Astrocyte of the spinal cord (primary cell): ENCODE results near the gene AGAP1.

Experiments
- DNase-seq: peaks from one replicate; pipeline ENCODE4 v3.0.0; 2011; ENCODE audit warnings: low read depth, low spot score
- H3K4me3 ChIP-seq: 2 replicates; pipeline ENCODE4 v1.5.1; 2011; ENCODE audit warnings: low read depth, mild to moderate bottlenecking, low read length, moderate library complexity
- CTCF ChIP-seq: IDR thresholded peaks from 2 replicates; pipeline ENCODE4 v1.5.1; 2012; ENCODE audit warnings: low read depth, mild to moderate bottlenecking, low read length, inconsistent platforms
- in situ Hi-C: cut with HindIII; loops from 2 replicates; pipeline ENCODE4 v1.10.0; 2017; ENCODE audit warnings: low sequenced_read_pairs

AGAP1 gene

DNA sequence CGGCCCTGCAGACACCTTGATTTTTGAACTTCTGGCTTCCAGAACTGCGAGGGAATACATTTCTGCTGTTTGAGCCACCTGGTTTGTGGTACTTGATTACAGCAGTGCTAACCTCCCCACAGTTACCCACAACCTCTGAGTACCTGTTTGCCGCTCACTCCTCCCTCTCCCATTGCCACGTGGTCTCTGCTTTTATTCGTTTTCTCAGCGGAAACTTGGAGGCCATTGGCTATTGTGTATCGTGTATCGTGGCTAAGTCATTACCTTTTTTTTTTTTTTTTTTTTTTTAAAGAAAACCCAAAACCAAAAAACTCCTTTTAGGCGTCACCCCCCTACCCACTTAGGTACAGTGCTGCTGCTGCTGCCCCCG is 90.8 kb downstream of the AGAP1 start:
- no peak for TF ChIP-seq CTCF
- H3K4me3 ChIP-seq = no peak overlapping the region
- in situ Hi-C loops = no loop called here
- no peak for DNase-seq

DNA sequence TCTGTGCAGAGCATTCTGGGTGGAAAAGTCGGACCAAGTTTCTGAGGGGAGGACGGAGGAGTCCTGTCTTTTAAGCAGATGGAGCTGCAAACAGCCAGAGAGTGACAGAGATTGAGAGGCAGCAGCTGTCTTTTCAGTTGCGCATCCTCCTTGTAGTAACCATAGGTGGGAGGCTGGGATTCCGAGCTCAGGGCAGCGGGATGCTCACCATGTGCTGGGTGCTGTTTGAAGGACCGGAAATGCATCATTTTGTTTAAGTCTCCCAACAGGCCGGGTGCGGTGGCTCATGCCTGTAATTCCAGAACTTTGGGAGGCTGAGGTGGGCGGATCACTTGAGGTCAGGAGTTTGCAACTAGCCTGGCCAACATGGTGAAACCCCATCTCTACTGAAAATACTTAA is 93.4 kb downstream of the AGAP1 start:
- in situ Hi-C loops = no loop called here
- DNase-seq = no peak
- no peak for TF ChIP-seq CTCF
- no peak overlapping the region for H3K4me3 ChIP-seq

- no peak for TF ChIP-seq CTCF
- H3K4me3 ChIP-seq = no peak overlapping the region
- no peak for DNase-seq
- in situ Hi-C loops = no loop called here
Measured at GRCh38 chr2:235588750-235589149, 94.9 kb downstream of the AGAP1 start.

- no peak for DNase-seq
- in situ Hi-C loops = no loop called here
- TF ChIP-seq CTCF = no peak
- H3K4me3 ChIP-seq = no peak overlapping the region
Measured at GRCh38 chr2:235591231-235591730, 97.4 kb downstream of the AGAP1 start.

GRCh38 chr2:235591921-235592320 is 98.1 kb downstream of the AGAP1 start:
- peak; percentile 79 for DNase-seq
- in situ Hi-C loops = no loop called here
- H3K4me3 ChIP-seq = no peak overlapping the region
- TF ChIP-seq CTCF = no peak

DNA sequence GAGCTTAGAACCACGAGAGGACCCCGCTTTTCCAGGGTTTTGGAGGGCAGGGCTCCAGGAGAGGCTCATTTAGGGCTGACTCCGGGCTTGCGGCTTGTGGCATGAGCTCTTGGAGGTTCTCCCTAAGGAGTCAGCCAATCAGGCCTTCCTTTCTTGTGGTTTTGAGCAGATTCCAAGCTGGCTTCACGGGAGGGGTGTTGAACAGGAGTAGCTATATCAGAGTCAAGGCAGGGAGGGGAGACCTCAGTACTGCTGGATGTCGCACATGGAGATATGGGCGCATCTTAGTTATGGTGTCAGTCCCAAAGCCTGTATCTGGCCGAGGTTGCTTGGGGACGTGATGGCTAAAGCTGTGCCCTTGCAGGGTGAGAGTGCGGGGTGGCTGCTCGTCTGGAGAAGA is 98.6 kb downstream of the AGAP1 start:
- in situ Hi-C loops = no loop called here
- peak; percentile 44 for DNase-seq
- TF ChIP-seq CTCF = no peak
- H3K4me3 ChIP-seq = no peak overlapping the region

- H3K4me3 ChIP-seq = no peak overlapping the region
- in situ Hi-C loops = no loop called here
- no peak for DNase-seq
- no peak for TF ChIP-seq CTCF
Measured at GRCh38 chr2:235592836-235593235, 99.0 kb downstream of the AGAP1 start.
